Daoy (cell line): Measurements from ENCODE around the gene KIAA1671. TPM values are rescaled to one million over a fixed set of nuclear protein-coding genes. Genes with fewer than 3 reads are reported as not detected.
A peak's percentile ranks its signal among the peaks of the same experiment; 100 is the strongest.

Source experiments
- DNase-seq: peaks from one replicate; pipeline ENCODE4 v3.0.0-alpha.2; 2015; ENCODE audit warnings: low read depth
- total RNA-seq: library from RNA; depleted of rRNA; stranded (reverse); fragments of >200 nt; shearing (Covaris generic); gene quantifications from 2 replicates; pipeline ENCODE4 v1.2.3, GENCODE V29; 2014

The KIAA1671 gene
- total RNA-seq, 1 experiment from 2014 or later = 5.5 TPM

DNA sequence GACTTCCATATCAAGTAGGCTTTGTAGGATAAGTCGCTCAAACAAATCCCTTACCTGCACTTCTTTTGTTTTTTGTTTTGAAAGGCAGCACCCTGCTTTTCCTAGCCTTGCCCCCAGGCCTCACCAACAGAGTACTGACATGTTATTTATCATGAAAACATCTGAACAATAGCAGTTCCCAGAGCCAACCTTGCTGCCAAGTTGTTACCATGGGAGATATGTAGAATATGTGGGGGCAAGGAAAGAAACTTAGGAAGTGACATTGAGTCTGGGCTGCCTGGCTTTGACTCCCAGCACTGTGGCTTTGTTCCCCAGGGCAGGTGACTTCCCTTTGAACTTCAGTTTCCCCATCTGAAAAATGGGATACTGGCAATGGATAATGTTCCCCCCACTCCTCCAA lies 193.8 kb downstream of the KIAA1671 start:
- DNase-seq = no peak

DNA sequence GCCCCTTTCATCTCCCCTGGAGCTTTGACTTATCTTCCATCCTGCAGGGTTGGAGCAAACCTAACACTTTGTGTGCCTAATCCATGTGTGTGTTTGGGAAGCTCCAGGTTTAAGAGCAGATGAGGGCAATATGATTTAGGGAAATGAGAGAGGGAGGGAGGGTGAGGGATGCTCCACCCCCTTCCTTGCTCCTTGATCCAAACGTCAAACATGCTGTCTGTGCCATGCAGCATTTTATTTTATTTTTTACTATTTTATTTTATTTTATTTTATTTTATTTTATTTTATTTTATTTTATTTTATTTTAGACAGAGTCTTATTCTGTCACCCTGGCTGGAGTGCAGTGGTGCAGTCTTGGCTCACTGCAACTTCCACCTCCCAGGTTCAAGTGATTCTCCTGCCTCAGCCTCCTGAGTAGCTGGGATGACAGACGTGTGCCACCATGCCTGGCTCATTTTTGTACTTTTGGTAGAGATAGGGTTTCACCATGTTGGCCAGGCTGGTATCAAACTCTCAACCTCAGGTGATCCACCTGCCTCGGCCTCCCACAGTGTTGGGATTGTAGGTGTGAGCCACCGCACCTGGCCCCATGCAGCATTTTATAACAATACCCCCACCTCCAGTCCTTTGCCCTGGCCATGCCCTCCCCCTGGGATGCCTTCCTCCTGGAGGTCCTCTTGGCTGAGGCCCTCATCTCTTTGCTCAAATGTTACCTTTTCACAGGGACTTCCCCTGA lies 194.6 kb downstream of the KIAA1671 start:
- no peak for DNase-seq

DNA sequence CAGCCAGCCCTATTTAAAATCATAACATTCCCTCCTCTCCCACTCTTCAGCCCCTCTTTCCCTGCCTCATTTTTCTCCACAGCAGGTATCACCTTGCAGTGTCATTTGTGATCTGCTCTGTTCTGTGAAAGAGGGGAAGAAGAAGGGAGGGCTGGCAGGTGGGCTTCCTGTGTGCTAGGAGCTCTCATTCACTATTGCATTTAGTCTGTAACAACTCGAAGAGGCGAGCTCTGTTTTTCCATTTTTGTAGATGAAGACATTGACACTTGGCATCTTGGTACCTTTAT lies 195.1 kb downstream of the KIAA1671 start:
- no peak for DNase-seq

DNA sequence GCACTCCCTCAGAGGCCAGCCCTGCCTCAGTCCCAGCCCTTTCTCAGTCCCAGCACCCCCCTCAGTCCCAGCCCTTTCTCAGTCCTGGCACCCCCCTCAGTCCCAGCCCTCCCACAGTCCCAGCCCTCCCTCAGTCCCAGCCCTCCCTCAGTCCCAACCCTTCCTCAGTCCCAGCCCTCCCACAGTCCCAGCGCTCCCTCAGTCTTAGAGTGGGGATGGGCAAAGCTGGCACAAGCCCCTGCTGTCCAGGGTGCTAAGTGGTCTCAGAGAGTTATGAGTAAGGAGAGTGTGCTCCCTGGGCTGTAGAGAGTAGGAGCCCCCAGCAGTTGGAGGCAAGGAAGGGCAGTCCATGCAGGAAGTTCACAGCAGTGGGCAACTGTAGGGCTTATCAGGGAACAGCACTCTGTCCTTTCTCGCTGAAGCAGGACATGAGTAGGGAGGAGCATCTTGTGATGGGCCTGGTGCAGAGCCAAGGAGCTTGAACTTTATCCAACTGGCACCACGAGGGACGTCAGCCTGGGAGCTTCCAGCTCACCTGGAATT lies 195.7 kb downstream of the KIAA1671 start:
- no peak for DNase-seq

DNA sequence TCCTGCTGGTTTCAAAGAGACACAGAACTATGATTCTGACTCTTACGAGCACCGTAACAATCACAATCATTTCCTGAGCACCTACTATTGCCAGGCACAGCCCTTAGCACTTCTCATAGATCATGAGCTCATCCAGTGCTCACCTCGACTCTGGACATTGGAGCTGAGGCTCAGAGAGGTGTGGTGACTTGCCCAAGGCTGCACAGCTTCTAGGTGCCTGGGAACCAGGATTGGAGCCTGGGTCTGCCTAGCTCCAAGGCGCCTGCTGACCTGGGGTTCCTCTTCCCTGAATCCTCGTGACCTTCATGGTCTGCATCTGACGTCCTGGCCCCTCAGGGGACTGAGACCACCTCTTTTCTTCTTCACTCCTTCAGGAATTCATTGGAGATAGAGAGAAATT lies 196.5 kb downstream of the KIAA1671 start:
- DNase-seq = no peak

DNA sequence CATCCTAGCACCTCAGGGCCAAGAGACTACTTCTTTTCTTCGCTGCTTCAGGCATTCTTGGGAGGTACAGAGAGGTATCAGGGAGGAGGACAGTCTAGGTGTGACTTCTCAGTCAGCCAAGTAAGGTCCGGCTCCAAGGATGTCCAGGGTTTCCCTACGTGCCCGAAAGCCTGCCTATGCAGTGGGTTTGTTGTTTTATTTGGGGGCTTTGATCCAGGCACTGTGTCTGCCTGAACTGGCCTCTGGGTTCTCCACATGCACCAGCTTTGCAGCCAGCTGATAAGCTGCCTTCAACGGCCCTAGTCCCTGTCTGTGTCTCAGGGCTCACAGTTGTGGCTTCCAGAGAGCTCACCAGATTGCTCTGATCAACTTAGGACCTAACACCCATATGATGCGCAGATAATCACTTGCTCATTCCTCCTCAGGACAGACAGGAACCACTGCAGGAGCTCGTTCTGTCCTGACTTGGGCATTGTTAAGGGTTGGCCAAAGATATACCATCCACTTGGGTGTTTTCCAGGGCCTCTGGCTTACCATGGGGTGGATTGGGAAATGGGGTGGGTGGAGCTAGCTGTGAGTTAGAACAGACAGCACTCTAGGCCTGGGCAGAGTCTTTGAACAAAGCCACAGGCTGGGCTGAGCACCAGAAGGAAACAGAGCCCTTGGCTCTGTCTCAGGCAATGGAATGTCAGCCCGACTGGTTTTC lies 201.6 kb downstream of the KIAA1671 start:
- DNase-seq = peak; percentile 35

DNA sequence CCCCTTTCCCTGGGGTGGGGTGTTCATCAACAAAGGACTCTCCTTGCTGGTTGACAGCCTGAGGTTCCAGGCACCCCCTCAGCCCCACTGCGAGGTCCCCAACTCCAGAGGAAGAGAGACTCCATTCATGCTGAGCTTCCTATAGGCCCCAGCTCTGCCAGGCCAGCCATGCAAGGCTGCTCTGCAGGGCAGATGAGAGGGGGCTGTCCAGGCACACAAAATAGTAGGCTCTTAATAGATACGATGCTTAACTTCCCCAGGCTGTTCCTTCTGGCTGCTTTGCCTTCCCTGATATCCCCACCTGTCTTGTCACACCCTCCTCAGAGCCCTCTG lies 202.1 kb downstream of the KIAA1671 start:
- no peak for DNase-seq

DNA sequence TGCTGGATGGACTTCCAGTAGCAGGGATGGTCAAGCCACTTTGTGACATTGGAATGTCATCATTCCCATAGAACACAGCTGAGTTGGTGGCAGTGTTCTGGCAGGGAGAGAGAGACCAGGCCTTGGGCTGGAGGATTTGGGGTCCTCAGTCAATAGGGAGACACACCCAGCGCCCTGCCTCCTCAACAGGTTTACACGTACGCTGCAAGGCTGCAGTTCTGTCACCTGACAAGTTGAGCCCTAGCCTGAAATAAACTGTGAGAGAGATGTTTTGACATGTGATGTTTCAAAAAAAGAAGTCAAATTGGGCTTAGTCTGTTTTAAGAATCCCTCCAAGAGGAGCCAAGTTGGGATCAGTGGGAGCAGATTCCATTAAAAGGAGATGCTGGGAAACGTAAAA lies 204.2 kb downstream of the KIAA1671 start:
- DNase-seq = no peak

DNA sequence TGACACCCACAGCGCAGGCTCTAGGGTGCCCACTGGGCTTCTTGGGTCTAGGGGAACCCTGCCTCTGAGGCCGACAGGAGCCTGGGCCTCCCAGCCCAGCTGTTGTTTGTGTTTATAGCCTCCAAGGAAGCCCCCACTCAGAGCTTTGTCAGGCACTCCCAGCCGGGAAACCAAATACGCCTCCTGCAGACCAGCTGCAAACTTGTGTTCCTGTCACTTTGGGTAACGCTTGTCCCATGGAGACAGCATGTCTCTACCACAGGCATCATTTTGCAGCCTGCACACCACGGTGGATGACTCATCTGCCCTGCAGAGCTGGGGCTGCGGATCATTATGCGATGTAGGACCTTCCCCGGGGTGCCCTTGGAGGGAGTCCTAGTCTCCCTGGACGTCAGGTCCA lies 206.5 kb downstream of the KIAA1671 start:
- peak; percentile 58 for DNase-seq

DNA sequence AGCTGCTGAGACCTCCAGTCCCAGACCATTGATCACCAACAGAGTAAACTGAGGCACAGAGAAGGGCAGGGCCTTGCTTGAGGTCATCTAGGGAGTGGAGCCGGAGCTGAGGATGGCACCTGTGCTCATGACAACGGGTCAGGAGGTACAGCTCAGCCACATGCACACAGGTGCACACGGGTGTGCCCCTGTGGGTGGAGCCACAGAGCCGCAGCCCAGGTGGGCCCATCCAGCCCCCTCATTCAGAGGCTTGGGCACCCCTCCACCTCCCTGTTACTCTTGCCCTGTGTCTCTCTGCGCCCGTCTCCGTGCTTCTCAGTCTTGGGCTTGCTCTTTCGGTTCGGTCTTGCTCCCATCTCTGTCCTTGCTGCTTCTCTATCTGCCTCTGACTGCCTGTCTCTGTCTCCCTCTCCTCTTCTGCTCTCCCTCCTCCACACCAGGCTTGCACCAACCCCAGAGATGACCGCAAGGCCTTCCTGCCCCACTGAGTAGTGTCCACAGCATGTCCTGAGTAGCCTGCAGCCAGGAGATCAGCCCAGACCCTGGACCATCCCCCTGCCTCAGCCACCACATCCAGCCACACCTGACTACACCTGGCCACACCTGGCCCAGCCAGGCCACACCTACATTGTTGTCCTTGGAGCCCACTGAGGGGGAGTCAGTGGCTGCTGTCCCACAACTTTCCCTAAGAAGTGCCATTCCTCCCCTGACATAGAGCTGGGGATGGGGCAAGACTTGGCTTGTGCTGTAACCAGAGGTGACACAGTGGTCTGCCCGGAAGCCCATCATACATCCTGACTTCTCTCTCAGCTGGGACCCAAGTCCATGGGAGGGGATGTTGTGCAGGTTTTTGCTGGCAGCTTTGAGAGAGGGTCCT lies 207.8 kb downstream of the KIAA1671 start:
- DNase-seq = no peak

DNA sequence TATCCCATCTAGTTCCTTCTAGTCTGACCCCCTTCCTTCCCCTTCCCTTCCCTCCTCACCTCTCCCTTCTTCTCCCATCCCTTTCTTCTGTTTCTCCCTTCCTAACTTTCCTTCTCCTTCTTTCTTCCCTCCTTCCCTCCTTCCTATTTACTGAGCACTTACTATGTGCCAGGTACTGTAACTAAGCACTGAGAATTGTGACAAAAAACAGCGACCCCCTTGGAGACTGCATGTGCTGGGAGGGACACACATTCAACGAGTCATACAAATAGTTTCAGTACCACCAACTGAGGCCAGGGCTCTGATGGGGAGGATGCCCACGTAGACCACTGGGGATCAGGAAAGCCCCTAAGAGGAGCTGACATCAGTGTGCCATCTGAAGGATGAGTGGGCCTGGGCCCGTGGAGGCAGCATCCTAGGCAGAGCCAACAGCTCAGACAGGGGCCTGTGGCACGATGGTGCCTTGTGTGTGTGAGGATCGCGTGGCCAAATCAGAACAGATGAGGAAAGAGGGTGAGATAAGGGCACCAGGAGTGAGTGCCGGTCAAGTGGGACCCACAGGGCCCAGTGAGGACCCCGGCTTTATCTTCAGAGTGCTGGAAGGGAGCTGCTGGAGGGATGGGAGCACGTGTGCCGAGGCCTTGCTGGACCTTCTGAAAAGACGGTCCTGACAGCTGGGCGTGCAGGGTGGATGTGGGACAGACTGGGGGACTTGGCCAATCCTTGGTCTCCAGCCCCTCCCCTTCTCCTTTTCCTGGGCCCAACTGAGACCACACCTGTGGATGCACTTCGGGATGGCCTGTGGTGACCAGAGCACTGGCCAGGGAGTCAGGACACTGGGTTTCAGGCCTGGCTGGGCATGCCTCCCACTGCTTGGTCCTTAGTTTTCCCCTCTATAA lies 208.8 kb downstream of the KIAA1671 start:
- DNase-seq = no peak

DNA sequence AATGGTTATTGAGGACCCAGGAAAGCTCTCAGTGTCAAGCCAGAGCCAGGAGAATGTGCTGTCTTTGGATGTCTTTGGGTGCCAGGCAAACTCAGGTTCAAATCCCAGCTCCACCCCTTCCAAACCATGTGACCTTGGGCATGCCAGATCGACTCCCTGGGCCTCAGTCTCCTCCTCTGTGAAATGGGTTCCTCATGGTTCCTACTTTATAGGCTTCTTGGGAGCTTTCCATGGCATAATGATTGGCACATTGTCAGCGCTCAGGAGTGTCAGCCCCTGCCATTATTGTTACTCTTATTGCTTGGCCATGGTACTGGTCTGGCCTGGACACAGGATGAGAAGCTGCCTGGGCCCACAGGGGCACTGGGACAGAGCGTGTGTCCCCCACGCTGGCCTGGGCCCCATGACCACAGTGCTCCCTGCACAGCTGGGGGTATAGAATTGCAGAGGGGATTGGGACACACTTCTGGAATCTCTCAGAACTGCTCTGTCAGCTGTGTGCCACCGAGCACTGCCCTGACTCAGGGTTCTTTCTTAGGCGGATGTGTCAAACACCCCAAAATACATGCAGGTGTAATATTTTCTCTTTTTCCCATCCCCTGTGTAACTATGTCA lies 209.5 kb downstream of the KIAA1671 start:
- no peak for DNase-seq

DNA sequence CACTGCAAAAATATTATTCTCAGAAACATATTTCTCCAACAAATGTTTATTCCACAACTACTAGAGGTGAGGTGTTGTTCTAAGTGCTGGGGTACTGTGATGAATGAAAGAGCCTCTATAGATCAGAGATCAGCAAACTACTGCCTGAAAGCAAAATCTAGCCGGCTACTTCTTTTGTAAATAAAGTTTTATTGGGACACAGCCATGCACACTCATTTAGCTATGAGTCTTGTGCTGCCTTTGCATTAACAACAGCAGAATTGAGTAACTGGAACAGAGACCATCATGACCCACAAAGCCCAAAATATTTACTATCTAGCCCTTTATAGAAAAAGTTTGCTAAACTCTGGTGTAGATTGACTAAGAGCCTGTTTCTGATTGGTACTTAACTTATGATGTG lies 210.0 kb downstream of the KIAA1671 start:
- no peak for DNase-seq

DNA sequence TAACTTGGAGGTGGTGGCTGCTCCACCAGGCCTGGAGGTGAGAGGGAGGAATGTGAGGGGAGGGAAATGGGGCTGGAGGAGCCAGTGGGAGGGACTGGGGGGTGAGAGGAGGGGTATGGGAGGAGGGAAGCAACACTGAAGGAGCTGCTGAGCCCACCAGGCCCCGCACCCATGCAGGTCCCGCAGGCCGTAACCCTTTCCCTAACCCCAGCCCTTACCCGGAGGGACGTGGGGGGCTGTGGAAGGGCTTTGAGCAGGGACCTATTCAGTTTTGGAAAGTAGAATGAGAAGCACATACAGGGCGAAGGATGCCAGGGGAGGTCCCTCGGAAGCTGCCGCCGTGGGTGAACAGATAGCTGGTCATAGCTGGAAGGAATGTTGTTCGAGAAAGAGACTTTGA lies 213.3 kb downstream of the KIAA1671 start:
- no peak for DNase-seq

DNA sequence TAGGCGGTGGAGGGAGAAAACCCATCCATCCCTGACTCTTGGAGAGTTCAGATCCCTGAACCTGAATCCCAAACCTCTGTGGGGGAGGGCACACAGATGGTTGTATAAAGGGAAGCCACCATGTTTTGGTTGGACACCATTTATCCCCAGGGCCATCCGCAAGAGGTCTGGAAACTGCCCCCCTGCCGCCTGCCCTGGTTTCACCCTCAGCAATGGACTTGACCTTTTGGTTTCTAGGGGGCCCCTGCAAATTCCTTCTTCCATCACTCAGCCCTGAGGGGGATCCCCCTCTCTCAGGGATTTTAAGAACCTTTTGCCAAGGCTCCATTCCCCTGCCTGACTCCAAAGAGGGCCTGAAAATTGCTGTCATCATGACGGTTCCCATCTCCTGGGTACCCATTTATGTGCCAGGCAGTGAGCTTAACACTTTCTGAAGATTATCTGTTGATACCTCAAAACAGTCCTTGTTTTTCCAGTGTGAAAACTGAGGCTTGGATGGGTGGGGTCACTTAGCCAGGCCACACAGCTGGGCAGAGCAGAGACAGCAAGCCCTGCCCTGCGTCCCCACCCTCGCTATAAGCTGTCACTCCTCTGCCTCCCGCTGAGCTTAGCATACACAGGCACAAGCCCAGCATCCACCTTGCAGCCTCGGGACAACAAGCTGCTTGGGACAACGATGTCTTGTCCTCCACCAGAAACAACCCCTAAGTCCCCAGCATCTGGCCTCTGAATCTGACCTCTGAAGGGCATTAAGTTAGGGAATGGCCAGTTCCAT lies 213.9 kb downstream of the KIAA1671 start:
- no peak for DNase-seq

DNA sequence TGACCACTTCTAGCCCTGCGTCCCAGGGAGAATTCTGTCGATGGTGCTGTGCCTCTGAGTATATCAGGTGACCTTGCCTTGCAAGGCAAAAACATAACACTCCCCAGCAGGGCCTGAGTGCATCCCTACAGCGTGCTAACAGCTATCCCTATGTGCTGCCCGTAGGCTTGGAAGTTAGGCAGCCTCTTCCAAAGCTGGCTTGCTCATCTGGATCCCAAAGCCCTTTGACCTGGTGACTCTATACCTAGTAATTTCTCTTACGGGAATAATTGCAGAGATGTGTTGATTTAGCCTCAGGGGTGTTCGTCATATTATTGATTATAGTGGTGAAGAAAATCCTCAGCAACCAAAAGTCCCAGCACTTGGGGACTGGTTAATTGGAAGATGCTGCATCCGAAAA lies 214.6 kb downstream of the KIAA1671 start:
- DNase-seq = no peak

DNA sequence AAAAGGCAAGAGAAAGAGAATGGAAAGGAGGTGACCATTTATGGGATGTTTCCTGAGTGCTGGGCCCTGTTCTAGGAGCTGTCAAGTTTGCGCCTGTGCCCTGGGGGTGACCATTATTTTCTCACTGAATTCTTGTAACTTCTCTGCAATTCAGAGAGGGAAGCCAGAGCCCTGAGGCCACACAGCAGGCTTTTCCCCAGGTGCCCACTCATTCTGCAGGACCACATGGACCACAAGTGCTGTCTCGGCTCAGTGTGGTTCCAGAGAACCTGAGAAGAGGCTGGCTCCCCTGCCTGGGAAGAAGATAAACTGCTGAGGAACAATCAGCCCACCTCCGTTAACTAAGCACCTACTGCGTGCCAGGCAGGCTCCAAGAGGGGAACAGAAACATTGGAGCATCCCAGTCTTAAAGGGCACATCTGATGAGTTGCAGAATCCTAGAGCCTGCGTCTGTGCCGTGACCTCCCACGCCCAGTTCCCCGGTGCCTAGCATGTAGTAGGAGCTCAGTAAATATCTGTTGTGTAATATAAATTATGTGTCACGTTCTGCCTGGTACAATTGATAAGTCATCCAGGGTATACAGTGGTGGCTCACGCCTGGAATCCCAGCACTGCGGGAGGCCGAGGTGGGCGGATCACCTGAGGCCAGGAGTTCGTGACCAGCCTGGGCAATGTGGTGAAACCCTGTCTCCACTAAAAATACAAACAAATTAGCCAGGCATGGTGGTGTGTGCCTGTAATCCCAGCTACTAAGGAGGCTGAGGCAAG lies 215.5 kb downstream of the KIAA1671 start:
- peak; percentile 70 for DNase-seq

DNA sequence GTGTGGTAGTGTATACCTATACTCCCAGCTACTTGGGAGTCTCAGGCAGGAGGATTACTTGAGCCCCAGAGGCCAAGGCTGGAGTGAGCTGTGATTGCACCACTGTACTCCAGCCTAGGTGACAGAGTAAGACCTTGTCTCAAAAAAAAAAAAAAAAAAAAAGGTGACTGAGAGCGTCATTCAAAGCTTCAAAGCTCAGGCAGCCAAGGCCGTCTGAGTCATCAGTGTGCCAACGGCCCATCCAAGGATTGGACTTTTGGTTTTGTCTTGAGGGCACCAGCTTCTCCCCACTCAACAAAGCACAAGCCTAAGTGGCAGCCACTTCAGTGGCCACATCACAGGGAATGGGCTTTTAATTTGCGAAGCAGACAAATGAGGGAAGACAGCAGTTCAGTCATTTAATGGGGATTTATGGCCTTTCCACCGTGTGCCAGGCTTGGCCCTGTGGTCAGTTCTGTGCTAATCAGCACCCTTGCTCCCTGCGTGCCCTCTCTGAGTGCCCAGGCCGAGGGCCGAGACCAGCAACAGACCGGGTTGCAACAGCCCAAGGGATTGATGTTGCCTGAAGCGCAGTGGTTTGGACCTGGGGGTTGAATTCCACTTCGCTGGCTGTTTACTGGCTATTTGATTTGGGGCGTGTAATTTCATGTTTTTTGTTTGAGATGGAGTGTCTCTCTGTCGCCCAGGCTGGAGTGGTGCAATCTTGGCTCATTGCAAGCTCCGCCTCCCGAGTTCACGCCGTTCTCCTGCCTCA lies 216.9 kb downstream of the KIAA1671 start:
- peak; percentile 37 for DNase-seq
